ENCODE results near the gene PDGFA. TPM values are rescaled to one million over a fixed set of nuclear protein-coding genes. Genes with fewer than 3 reads are reported as not detected.

The PDGFA gene
- total RNA-seq, 1 donor from 2014 or later: 9.8 TPM

- Histone ChIP-seq H3K27me3 (no peaks in the 10 kb centered on the region), H3F3A (ENCODE audit: low read depth) (no peaks in the 10 kb centered on the region), H4K20me1 (ENCODE audit: low read depth) (no peaks in the 10 kb centered on the region), H3K9ac (no peak overlapping the region), H3K4me3 (no peak overlapping the region), H3K79me2 (ENCODE audit: low read depth) (no peaks in the 10 kb centered on the region), H2AFZ (replicated peaks) (no peak overlapping the region), H3K36me3 (no peaks in the 10 kb centered on the region), H3K4me2 (no peak overlapping the region), H3K9me3 (ENCODE audit: low read depth) (no peaks in the 10 kb centered on the region), H3K27ac (no peak overlapping the region), H3K4me1 (peaks cover 18% of the 10 kb centered on the region)
- DNase-seq (ENCODE audit: low spot score): no peak
- H3K4me1 Mint-ChIP-seq: peaks cover 5% of the 10 kb centered on the region
- H3K9me3 Mint-ChIP-seq: peaks cover 3% of the 10 kb centered on the region
- H3K36me3 Mint-ChIP-seq: no peaks in the 10 kb centered on the region
- no peak overlapping the region for H3K4me3 Mint-ChIP-seq
- H3K27ac Mint-ChIP-seq: peak overlapping the region; percentile 83
- no peaks in the 10 kb centered on the region for H3K27me3 Mint-ChIP-seq (ENCODE audit: insufficient read depth, low read depth)
- TF ChIP-seq EZH2 (IDR thresholded peaks at IDR 0.05) (no peak), EZH2phosphoT487 (IDR thresholded peaks at IDR 0.05) (no peak), CTCF (IDR thresholded peaks at IDR 0.05) (no peak)
Observed at GRCh38 chr7:476736-477360, 42.8 kb downstream of the PDGFA start.

- H3K9me3 Mint-ChIP-seq: peaks cover 3% of the 10 kb centered on the region
- no peak overlapping the region for H3K27ac Mint-ChIP-seq
- Histone ChIP-seq H3K27ac (no peak overlapping the region), H3K4me1 (peaks cover 15% of the 10 kb centered on the region), H3K27me3 (no peaks in the 10 kb centered on the region), H2AFZ (replicated peaks) (no peak overlapping the region), H3K4me2 (no peak overlapping the region), H3K4me3 (no peak overlapping the region), H3K36me3 (no peaks in the 10 kb centered on the region), H3K79me2 (ENCODE audit: low read depth) (no peaks in the 10 kb centered on the region), H3K9me3 (ENCODE audit: low read depth) (no peaks in the 10 kb centered on the region), H3F3A (ENCODE audit: low read depth) (no peaks in the 10 kb centered on the region), H4K20me1 (ENCODE audit: low read depth) (no peaks in the 10 kb centered on the region), H3K9ac (no peak overlapping the region)
- no peak for DNase-seq (ENCODE audit: low spot score)
- no peaks in the 10 kb centered on the region for H3K36me3 Mint-ChIP-seq
- H3K4me3 Mint-ChIP-seq: no peak overlapping the region
- TF ChIP-seq CTCF (IDR thresholded peaks at IDR 0.05) (no peak), EZH2 (IDR thresholded peaks at IDR 0.05) (no peak), EZH2phosphoT487 (IDR thresholded peaks at IDR 0.05) (no peak)
- H3K4me1 Mint-ChIP-seq: peaks cover 5% of the 10 kb centered on the region
- no peaks in the 10 kb centered on the region for H3K27me3 Mint-ChIP-seq (ENCODE audit: insufficient read depth, low read depth)
Observed at GRCh38 chr7:475951-476441, 43.6 kb downstream of the PDGFA start.

GRCh38 chr7:475425-475728, 44.3 kb downstream of the PDGFA start:
- H3K4me3 ChIP-seq: no peak overlapping the region
- no peaks in the 10 kb centered on the region for H3K79me2 ChIP-seq (ENCODE audit: low read depth)
- Mint-ChIP-seq H3K36me3 (no peaks in the 10 kb centered on the region), H3K27me3 (ENCODE audit: insufficient read depth, low read depth) (no peaks in the 10 kb centered on the region), H3K4me3 (no peak overlapping the region), H3K4me1 (peaks cover 5% of the 10 kb centered on the region), H3K27ac (no peak overlapping the region), H3K9me3 (peaks cover 3% of the 10 kb centered on the region)
- no peak overlapping the region for H3K4me2 ChIP-seq
- H4K20me1 ChIP-seq (ENCODE audit: low read depth): no peaks in the 10 kb centered on the region
- H3K27me3 ChIP-seq: no peaks in the 10 kb centered on the region
- H3K4me1 ChIP-seq: peaks cover 10% of the 10 kb centered on the region
- no peak overlapping the region for H3K9ac ChIP-seq
- H2AFZ ChIP-seq (replicated peaks): no peak overlapping the region
- no peak overlapping the region for H3K27ac ChIP-seq
- DNase-seq (ENCODE audit: low spot score): no peak
- TF ChIP-seq EZH2 (IDR thresholded peaks at IDR 0.05) (no peak), CTCF (IDR thresholded peaks at IDR 0.05) (no peak), EZH2phosphoT487 (IDR thresholded peaks at IDR 0.05) (no peak)
- no peaks in the 10 kb centered on the region for H3F3A ChIP-seq (ENCODE audit: low read depth)
- no peaks in the 10 kb centered on the region for H3K36me3 ChIP-seq
- no peaks in the 10 kb centered on the region for H3K9me3 ChIP-seq (ENCODE audit: low read depth)
